ENCODE data around the gene UROD.

DNA sequence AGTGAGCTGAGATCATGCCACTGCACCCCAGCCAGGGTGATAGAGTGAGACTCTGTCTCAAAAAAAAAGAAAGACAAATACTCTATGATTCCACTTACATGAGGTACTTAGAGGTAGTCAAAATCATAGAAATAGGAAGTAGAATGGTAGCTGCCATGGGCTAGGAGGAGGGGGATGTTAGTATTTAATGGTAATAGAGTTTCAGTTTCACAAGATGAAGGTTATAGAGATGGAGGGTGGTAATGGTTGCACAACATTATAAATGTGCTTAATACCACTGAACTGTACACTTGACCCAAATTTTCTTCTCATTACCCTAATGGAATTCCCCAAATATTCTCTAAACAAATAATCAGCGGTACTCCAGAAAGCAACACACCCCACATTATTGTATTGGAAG, 38.4 kb upstream of the UROD start:
- TF ChIP-seq, protein P1, sequence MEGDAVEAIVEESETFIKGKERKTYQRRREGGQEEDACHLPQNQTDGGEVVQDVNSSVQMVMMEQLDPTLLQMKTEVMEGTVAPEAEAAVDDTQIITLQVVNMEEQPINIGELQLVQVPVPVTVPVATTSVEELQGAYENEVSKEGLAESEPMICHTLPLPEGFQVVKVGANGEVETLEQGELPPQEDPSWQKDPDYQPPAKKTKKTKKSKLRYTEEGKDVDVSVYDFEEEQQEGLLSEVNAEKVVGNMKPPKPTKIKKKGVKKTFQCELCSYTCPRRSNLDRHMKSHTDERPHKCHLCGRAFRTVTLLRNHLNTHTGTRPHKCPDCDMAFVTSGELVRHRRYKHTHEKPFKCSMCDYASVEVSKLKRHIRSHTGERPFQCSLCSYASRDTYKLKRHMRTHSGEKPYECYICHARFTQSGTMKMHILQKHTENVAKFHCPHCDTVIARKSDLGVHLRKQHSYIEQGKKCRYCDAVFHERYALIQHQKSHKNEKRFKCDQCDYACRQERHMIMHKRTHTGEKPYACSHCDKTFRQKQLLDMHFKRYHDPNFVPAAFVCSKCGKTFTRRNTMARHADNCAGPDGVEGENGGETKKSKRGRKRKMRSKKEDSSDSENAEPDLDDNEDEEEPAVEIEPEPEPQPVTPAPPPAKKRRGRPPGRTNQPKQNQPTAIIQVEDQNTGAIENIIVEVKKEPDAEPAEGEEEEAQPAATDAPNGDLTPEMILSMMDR (IDR thresholded peaks at IDR 0.05; ENCODE audit: low read length), result no peak
- no peak for TF ChIP-seq EZH2phosphoT487 (IDR thresholded peaks at IDR 0.05; ENCODE audit: low read length)
- no peak for TF ChIP-seq EZH2 (optimal IDR thresholded peaks at IDR 0.05; ENCODE audit: low read depth, low read length)

Data from MM.1S (cell line).